ENCODE measurements around the gene ATP5ME.

Gene ATP5ME

GRCh38 chr4:705278-706082 is 31.4 kb upstream of the ATP5ME start, which contains the start of gene PCGF3:
TSS of gene PCGF3 (plus strand) at chr4:705832. CDS start at chr4:733681, 27,849 bp downstream.
- POLR2A ChIA-PET = interaction anchor here (0.5 kb wide), 1 partner anchor 60 kb away, joined by 3 read pairs; no protein-coding TSS in a partner anchor
- H3K4me3 ChIP-seq (ENCODE audit: low read depth, low read length) = peak within 1 kb of the TSS; percentile 76

GRCh38 chr4:704971-705277 is 30.8 kb upstream of the ATP5ME start:
- no peak overlapping the region for H3K4me3 ChIP-seq (ENCODE audit: low read depth, low read length)
- ChIA-PET CTCF (no interaction called here), POLR2A (no interaction called here)
- DNase-seq (ENCODE audit: low read depth, low spot score) = no peak
- no peak for TF ChIP-seq CTCF (IDR thresholded peaks at IDR 0.05; ENCODE audit: insufficient read depth, low read length, missing control alignments)

More at GRCh38 chr4:705278-706082, 31.4 kb upstream of the ATP5ME start, which contains the start of gene PCGF3:
- peak; percentile 44 for DNase-seq (ENCODE audit: low read depth, low spot score)
- CTCF ChIA-PET = no interaction called here
- no peak for TF ChIP-seq CTCF (IDR thresholded peaks at IDR 0.05; ENCODE audit: insufficient read depth, low read length, missing control alignments)

- no peak overlapping the region for H3K4me3 ChIP-seq (ENCODE audit: low read depth, low read length)
- POLR2A ChIA-PET = no interaction called here
- CTCF ChIA-PET = no interaction called here
- DNase-seq (ENCODE audit: low read depth, low spot score) = no peak
- no peak for TF ChIP-seq CTCF (IDR thresholded peaks at IDR 0.05; ENCODE audit: insufficient read depth, low read length, missing control alignments)
These were observed 30.3 kb upstream of the ATP5ME start for GRCh38 chr4:704198-704891.

GRCh38 chr4:703336-704197 is 29.5 kb upstream of the ATP5ME start:
- TF ChIP-seq CTCF (IDR thresholded peaks at IDR 0.05; ENCODE audit: insufficient read depth, low read length, missing control alignments) = no peak
- no peak for DNase-seq (ENCODE audit: low read depth, low spot score)
- H3K4me3 ChIP-seq (ENCODE audit: low read depth, low read length) = no peak overlapping the region
- POLR2A ChIA-PET = no interaction called here
- CTCF ChIA-PET = no interaction called here

- no peak overlapping the region for H3K4me3 ChIP-seq (ENCODE audit: low read depth, low read length)
- POLR2A ChIA-PET = no interaction called here
- no peak for TF ChIP-seq CTCF (IDR thresholded peaks at IDR 0.05; ENCODE audit: insufficient read depth, low read length, missing control alignments)
- no peak for DNase-seq (ENCODE audit: low read depth, low spot score)
- CTCF ChIA-PET = no interaction called here
These were observed 28.6 kb upstream of the ATP5ME start for GRCh38 chr4:702618-703048.
